BLaER1 (cell line): Measurements from ENCODE around the gene DPY30.

Experiments used
- H3K27ac ChIP-seq: shearing (Covaris generic); formaldehyde crosslinking; 2 replicates; pipeline ENCODE4 v1.8.1; 2022
- H3K27me3 ChIP-seq: shearing (Covaris generic); formaldehyde crosslinking; 2 replicates; pipeline ENCODE4 v1.8.1; 2022
- H3K36me3 ChIP-seq: shearing (Covaris generic); formaldehyde crosslinking; 2 replicates; pipeline ENCODE4 v1.8.1; 2022
- H3K4me1 ChIP-seq: shearing (Covaris generic); formaldehyde crosslinking; 2 replicates; pipeline ENCODE4 v1.8.1; 2022
- H3K4me2 ChIP-seq: shearing (Covaris generic); formaldehyde crosslinking; 2 replicates; pipeline ENCODE4 v1.8.1; 2022
- H3K4me3 ChIP-seq: shearing (Covaris generic); formaldehyde crosslinking; 2 replicates; pipeline ENCODE4 v1.8.1; 2022
- H3K9ac ChIP-seq: shearing (Covaris generic); formaldehyde crosslinking; 2 replicates; pipeline ENCODE4 v1.8.1; 2022
- H3K9me3 ChIP-seq: shearing (Covaris generic); formaldehyde crosslinking; 2 replicates; pipeline ENCODE4 v1.8.1; 2022
- H4K20me1 ChIP-seq: shearing (Covaris generic); formaldehyde crosslinking; 2 replicates; pipeline ENCODE4 v1.8.1; 2022
- Cebpa-rat ChIP-seq: shearing (Covaris generic); IDR thresholded peaks from 2 replicates; pipeline ENCODE4 v1.8.1; 2022

The DPY30 gene

DNA sequence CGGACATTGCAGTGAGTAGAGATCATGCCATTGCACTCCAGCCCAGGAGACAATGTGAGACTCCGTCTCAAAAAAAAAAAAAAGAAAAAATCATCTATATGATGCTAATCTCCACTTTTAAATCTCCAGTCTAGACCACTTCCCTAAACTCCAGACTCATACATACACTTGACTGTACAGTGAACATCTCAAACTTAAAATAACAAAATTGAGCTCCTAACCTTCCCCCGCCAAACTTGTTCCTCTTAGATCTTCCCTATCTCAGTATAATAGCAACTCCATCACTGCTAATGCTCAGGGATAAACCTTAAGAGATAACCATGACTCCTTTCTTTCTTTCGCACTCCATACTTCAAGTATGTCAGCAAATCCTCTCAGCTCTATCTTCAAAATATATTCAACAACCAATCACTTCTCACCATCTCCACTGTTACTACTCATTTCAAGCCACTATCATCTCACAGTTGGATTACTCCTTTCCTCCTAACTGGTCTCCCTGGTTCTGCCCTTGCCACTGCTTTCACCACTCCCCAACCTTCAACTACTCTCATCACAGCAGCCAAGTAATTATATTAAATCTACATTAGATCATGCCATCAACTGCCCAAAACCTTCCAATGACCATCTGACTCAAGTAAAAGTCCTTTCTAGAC, 40.7 kb downstream of the DPY30 start:
- peaks cover 2% of the 10 kb centered on the region; the same call in 1 of the 2 replicates for H3K9me3 ChIP-seq
- no peak overlapping the region for H3K4me2 ChIP-seq
- H3K9ac ChIP-seq: no peak overlapping the region
- no peaks in the 10 kb centered on the region for H3K27me3 ChIP-seq
- H3K4me1 ChIP-seq: peaks cover 42% of the 10 kb centered on the region
- no peak overlapping the region for H3K27ac ChIP-seq
- no peak for TF ChIP-seq Cebpa-rat
- H3K36me3 ChIP-seq: peaks cover 16% of the 10 kb centered on the region
- H3K4me3 ChIP-seq: no peak overlapping the region
- peaks cover 97% of the 10 kb centered on the region for H4K20me1 ChIP-seq

DNA sequence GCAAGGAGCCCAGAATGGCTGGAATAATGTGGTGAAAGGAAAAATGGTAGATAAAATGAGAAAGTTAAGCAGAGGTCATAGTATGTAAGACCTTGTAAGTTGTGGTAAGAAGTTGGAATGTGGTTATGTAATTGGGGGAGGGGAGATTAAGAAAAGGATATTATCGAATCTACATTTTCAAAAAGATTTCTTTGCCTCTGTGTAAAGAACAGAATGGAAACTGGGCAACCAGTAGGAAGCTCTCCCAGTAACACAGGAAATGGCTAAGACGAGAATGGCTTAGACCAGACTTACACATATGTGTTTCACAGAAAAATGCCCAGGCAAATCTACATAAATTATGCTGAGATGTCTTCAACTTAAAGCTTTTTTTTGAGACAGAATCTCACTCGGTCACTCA, 42.0 kb downstream of the DPY30 start:
- no peak overlapping the region for H3K4me3 ChIP-seq
- no peak for TF ChIP-seq Cebpa-rat
- no peak overlapping the region for H3K27ac ChIP-seq
- H3K27me3 ChIP-seq: no peaks in the 10 kb centered on the region
- peaks cover 2% of the 10 kb centered on the region; the same call in 1 of the 2 replicates for H3K9me3 ChIP-seq
- peaks cover 19% of the 10 kb centered on the region for H3K36me3 ChIP-seq
- peaks cover 97% of the 10 kb centered on the region for H4K20me1 ChIP-seq
- H3K4me1 ChIP-seq: peaks cover 42% of the 10 kb centered on the region
- H3K9ac ChIP-seq: no peak overlapping the region
- H3K4me2 ChIP-seq: peak overlapping the region; percentile 56

DNA sequence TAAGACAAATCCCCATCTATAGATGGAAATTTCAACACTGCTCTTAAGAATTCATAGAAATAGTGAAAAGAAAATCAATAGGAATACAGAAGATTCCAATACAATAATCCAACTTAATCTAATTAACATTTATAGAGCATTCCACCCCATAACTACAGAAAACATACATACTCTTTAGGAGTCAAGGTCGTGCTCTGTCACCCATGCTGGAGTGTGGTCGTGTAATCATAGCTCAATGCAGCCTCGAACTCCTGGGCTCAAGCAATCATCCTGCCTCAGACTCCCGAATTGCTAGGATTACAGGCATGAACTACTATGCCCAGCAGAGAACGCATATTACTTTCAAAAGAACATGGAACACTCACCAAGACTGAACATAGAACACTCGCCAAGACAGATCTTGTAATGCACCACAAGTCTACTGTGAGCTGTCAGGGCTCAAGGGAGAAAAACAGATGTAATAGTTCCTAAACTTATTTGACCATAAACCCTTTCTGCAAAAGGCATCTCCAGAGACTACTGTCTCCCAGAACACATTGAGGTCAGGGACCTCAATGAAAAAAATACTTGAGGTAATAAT, 42.9 kb downstream of the DPY30 start:
- Histone ChIP-seq H4K20me1 (peaks cover 96% of the 10 kb centered on the region), H3K36me3 (peaks cover 22% of the 10 kb centered on the region), H3K27me3 (no peaks in the 10 kb centered on the region), H3K4me2 (peak overlapping the region; percentile 56), H3K9ac (no peak overlapping the region), H3K27ac (0 out of 2 replicates have a peak overlapping the region, but pooled peaks have one; percentile 14), H3K9me3 (peaks cover 2% of the 10 kb centered on the region; the same call in 1 of the 2 replicates), H3K4me1 (peaks cover 42% of the 10 kb centered on the region), H3K4me3 (no peak overlapping the region)
- no peak for TF ChIP-seq Cebpa-rat

DNA sequence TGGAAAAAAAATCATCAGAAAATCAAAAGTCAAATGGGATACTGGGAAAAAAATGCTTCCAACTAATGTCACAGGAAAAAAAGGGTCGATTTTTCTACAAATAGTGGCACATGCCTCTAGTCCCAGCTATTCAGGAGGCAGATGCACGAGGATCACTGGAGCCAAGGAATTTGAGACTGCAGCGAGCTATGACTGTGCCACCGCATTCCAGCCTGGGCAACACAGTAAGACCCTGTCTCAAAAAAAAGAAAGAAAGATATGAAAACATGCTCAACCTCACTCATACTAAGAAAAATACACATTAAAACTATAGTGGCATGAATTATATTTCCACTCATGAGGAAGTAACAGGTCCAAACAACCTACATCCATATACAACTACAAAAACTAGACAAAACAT, 46.7 kb downstream of the DPY30 start:
- Histone ChIP-seq H4K20me1 (peaks cover 94% of the 10 kb centered on the region), H3K9ac (no peak overlapping the region), H3K4me3 (no peak overlapping the region), H3K27me3 (no peaks in the 10 kb centered on the region), H3K4me2 (no peak overlapping the region), H3K9me3 (peaks cover 6% of the 10 kb centered on the region; the same call in 1 of the 2 replicates), H3K27ac (no peak overlapping the region), H3K4me1 (peaks cover 19% of the 10 kb centered on the region), H3K36me3 (peaks cover 19% of the 10 kb centered on the region; the same call in 1 of the 2 replicates)
- no peak for TF ChIP-seq Cebpa-rat

DNA sequence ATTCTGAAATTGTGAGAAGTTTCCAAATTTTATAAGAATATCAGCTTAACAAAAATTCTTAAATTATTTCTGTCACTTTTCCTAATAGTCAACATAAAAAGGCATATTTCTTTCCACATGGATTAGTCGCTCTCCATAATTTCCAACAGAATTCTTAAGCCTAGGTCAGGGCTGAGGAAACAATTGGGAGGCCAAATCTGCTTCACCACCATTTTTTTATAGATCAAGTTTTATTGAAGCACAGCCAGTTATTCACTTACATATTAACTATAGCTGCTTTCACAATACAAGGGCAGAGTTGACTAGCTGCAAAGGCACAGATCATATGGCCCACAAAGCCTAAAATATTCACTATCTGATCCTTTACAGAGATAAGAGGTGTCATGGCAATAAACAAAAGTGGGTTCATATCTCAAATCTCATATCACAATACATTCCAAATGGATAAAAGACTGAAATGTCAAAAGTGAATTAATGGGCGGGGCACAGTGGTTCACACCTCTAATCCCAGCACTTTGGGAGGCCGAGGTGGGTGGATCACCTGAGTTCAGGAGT, 47.5 kb downstream of the DPY30 start:
- Histone ChIP-seq H3K36me3 (peaks cover 19% of the 10 kb centered on the region; the same call in 1 of the 2 replicates), H3K4me3 (no peak overlapping the region), H3K27ac (no peak overlapping the region), H3K4me1 (peaks cover 11% of the 10 kb centered on the region), H4K20me1 (peaks cover 94% of the 10 kb centered on the region), H3K9ac (no peak overlapping the region), H3K4me2 (no peak overlapping the region), H3K27me3 (no peaks in the 10 kb centered on the region), H3K9me3 (peaks cover 6% of the 10 kb centered on the region; the same call in 1 of the 2 replicates)
- TF ChIP-seq Cebpa-rat: no peak

DNA sequence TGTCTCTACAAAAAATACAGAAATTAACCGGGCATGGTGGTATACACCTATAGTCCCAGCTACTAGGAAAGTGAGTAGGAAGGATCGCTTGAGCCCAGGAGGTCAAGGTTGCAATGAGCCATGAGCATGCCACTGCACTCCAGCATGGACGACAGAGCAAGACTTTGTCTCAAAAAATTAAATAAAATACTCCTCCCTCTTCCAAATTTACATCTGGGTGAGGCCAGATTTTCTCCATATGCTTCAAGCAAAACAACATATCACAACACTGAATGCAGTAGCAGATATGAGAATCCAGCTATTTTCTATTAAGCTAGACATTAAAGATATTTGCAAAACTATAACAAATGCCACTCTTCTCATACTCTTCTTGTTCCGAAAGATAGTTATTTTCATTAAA, 49.7 kb downstream of the DPY30 start:
- H3K4me3 ChIP-seq: no peak overlapping the region
- H3K36me3 ChIP-seq: peaks cover 36% of the 10 kb centered on the region
- no peak overlapping the region for H3K27ac ChIP-seq
- H3K9me3 ChIP-seq: peaks cover 18% of the 10 kb centered on the region
- H3K27me3 ChIP-seq: no peaks in the 10 kb centered on the region
- peaks cover 94% of the 10 kb centered on the region for H4K20me1 ChIP-seq
- TF ChIP-seq Cebpa-rat: no peak
- H3K4me2 ChIP-seq: no peak overlapping the region
- no peak overlapping the region for H3K9ac ChIP-seq
- H3K4me1 ChIP-seq: no peaks in the 10 kb centered on the region

DNA sequence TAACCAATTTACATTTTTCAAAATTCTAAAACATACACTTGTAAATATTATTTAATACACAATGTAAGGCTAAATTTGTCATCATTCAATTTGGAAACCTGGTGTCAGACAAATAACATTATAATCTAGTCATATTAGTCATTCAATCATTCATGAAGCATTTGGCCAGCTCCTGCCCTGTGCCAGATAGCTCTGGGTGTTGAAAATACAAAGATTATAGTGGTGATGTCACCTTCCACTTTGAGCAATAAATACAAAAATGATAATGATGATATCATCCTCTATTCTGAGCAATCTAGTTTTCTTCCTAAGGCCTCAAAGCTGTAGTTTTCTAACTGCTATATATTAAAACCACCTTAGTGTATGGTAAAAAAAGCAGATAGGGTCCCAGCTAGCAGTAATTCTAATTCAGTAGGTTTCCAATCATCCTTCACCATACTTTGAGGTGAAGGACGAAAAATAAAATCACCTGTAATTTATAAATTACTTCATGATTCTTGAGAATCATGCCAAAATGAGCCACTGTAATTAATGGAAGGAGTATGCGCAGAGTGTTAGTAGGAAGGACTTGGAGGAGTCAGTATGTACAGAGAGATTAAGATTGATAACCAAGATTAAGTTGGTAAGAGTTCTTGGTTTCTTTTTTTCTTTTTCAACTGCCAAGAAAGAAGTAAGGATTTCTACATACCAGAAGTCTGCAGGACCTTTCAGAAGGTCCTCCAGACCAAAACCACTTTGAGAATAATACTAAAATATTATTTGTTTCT, 52.0 kb downstream of the DPY30 start:
- Histone ChIP-seq H3K4me1 (no peaks in the 10 kb centered on the region), H4K20me1 (peaks cover 94% of the 10 kb centered on the region), H3K27ac (no peak overlapping the region), H3K4me3 (no peak overlapping the region), H3K4me2 (no peak overlapping the region), H3K9ac (no peak overlapping the region), H3K9me3 (peaks cover 23% of the 10 kb centered on the region), H3K27me3 (no peaks in the 10 kb centered on the region), H3K36me3 (peaks cover 53% of the 10 kb centered on the region)
- TF ChIP-seq Cebpa-rat: no peak

DNA sequence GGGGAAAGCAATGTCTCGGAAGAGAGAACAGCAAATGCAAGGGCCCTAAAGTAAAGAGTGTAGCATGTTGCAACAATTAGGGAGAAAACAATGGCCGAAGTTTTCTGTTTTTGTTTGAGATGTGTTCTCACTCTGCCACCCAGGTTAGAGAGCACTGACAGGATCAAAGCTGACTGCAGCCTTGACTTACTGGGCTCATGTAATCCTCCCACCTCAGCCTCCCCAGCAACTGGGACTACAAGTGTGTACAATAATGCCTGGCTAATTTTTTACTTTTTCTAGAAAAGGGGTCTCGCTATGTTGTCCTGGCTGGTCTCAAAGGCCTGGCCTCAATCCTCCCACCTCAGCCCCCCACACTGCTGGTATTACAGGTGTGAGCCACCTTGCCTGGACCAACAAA, 52.7 kb downstream of the DPY30 start:
- Histone ChIP-seq H3K9ac (no peak overlapping the region), H3K36me3 (peaks cover 47% of the 10 kb centered on the region), H3K27me3 (no peaks in the 10 kb centered on the region), H3K9me3 (peaks cover 23% of the 10 kb centered on the region), H3K4me1 (no peaks in the 10 kb centered on the region), H3K4me2 (no peak overlapping the region), H4K20me1 (peaks cover 95% of the 10 kb centered on the region), H3K27ac (no peak overlapping the region), H3K4me3 (no peak overlapping the region)
- no peak for TF ChIP-seq Cebpa-rat

DNA sequence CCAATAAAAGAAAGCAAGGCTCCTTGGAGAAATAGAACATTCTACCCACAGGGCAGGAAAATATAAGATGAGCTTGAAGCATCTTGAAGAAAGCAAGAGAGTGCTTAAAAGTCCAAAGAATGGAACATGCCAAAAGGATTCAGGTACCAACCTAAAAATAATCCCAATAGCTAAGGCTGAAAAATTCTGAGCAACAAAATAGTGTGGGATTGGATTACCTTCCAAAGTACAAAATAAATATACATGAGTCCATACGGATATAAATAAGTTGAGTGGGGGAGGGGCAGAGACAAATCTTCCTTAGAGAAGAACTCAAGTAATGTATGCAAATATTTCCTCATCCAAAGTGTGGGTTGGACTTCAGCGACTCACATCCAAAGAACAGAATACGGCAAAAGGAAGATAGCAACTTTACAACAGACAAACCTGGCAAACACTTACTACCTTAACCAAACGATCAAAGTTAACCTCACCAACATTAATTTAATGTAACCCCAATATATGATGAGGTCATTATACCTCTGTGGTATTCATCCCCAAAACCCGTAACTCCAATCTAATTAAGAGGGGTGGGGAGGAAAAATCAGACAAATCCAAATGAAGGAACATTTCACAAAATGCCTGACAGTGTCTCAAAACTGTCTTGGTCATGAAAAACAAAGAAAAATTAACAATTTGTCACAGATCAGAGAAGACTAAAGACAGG, 55.7 kb downstream of the DPY30 start:
- TF ChIP-seq Cebpa-rat: no peak
- H4K20me1 ChIP-seq: peaks cover 99% of the 10 kb centered on the region
- no peak overlapping the region for H3K4me2 ChIP-seq

More for the DNA sequence above, 55.7 kb downstream of the DPY30 start:
- H3K9me3 ChIP-seq: peaks cover 20% of the 10 kb centered on the region
- peaks cover 40% of the 10 kb centered on the region for H3K36me3 ChIP-seq
- H3K4me3 ChIP-seq: no peak overlapping the region
- no peaks in the 10 kb centered on the region for H3K4me1 ChIP-seq
- H3K27me3 ChIP-seq: no peaks in the 10 kb centered on the region
- H3K9ac ChIP-seq: no peak overlapping the region
- H3K27ac ChIP-seq: no peak overlapping the region
